HepG2 (cell line): ENCODE measurements around the gene HORMAD2. TPM values are rescaled to one million over a fixed set of nuclear protein-coding genes. Genes with fewer than 3 reads are reported as not detected.

Experiments
- ATAC-seq: fragments of 200-7000 bp; cut with Tn5 transposase; 3 replicates; pipeline ENCODE4 v1.9.1; 2020; ENCODE audit warnings: mild to moderate bottlenecking, moderate library complexity
- BruUV-seq: library from RNA; stranded (reverse); fragments of 400-500 nt; replicated peaks from 2 replicates; lab custom pipeline; 2021; lab: Mats Ljungman, UMichigan
- CTCF ChIA-PET: fragments of 300-600 bp; formaldehyde crosslinking; extraction: SDS; loops from one replicate; lab custom pipeline; 2021; ENCODE audit warnings: low total read pairs, inconsistent platforms, low intra/inter-chr PET ratio; lab: Yijun Ruan, JAX
- POLR2A ChIA-PET: fragments of 350-600 bp; sonication (Branson Sonifier 250); formaldehyde crosslinking; loops from one replicate; lab custom pipeline; 2020; ENCODE audit warnings: antibody characterized with exemption, inconsistent platforms; lab: Yijun Ruan, JAX
- DNase-seq: peaks from one replicate; pipeline ENCODE4 v3.0.0-alpha.2; 2015; ENCODE audit warnings: low spot score
- FAIRE-seq: peaks from 3 replicates; lab custom pipeline; 2011; peaks lifted over from hg19 to GRCh38; lab: Jason Lieb, UNC
- H2AFZ ChIP-seq: one replicate; pipeline ENCODE4 v1.6.1; 2011; ENCODE audit warnings: low read length, inconsistent platforms
- H3K27ac ChIP-seq: fragments of 300-600 bp; 3 replicates; pipeline ENCODE4 v1.8.0; 2011; ENCODE audit warnings: mixed run types, mild to moderate bottlenecking, mixed read lengths, low read length, inconsistent platforms; ENCODE audit not compliant: insufficient read depth; ENCODE audit errors: extremely low read length
- H3K27me3 ChIP-seq, 2 experiments: fragments of 200-600 bp in 1 of 2; 2 replicates in 1 of 2; 3 replicates in 1 of 2; pipeline versions ENCODE4 v1.6.0 to v1.8.0; 2011; ENCODE audit warnings: low read length in 2 of 2, mild to moderate bottlenecking in 2 of 2, moderate library complexity in 2 of 2, inconsistent platforms in 1 of 2; ENCODE audit not compliant: insufficient read depth in 2 of 2, control insufficient read depth in 1 of 2
- H3K36me3 ChIP-seq, 2 experiments: fragments of 200-600 bp in 1 of 2; replicated peaks in 1 of 2; 2 replicates in 1 of 2; 3 replicates in 1 of 2; pipeline versions ENCODE4 v1.5.1 to v1.8.0; 2011; ENCODE audit warnings: low read length in 2 of 2, inconsistent platforms in 1 of 2; ENCODE audit not compliant: insufficient read depth in 2 of 2, control insufficient read depth in 1 of 2
- H3K4me1 ChIP-seq: 2 replicates; pipeline ENCODE4 v1.5.1; 2012; ENCODE audit warnings: low read length, inconsistent platforms; ENCODE audit not compliant: insufficient read depth
- H3K4me2 ChIP-seq: 2 replicates; pipeline ENCODE4 v1.6.0; 2011; ENCODE audit warnings: low read depth, low read length, inconsistent platforms
- H3K4me3 ChIP-seq, 3 experiments: fragments of 200-600 bp in 1 of 3; sonication (generic), shearing (Covaris generic) in 1 of 3; replicated peaks in 1 of 3; 2 replicates each; pipeline ENCODE4 v1.5.1; 2011 to 2016; ENCODE audit warnings: low read length in 3 of 3, inconsistent platforms in 2 of 3, low read depth in 2 of 3, mild to moderate bottlenecking in 2 of 3, control low read depth in 1 of 3, mixed read lengths in 1 of 3; ENCODE audit not compliant: insufficient read depth in 1 of 3
- H3K79me2 ChIP-seq: one replicate; pipeline ENCODE4 v1.6.1; 2011; ENCODE audit warnings: low read length, inconsistent platforms; ENCODE audit not compliant: insufficient read depth
- H3K9ac ChIP-seq: 2 replicates; pipeline ENCODE4 v1.6.0; 2011; ENCODE audit warnings: mild to moderate bottlenecking, low read depth, low read length, inconsistent platforms; ENCODE audit not compliant: insufficient read depth
- H3K9me3 ChIP-seq: 2 replicates; pipeline ENCODE4 v1.5.1; 2012; ENCODE audit warnings: mild to moderate bottlenecking, low read length
- H4K20me1 ChIP-seq: 2 replicates; pipeline ENCODE4 v1.6.0; 2011; ENCODE audit warnings: inconsistent platforms, mild to moderate bottlenecking, low read length, moderate library complexity; ENCODE audit not compliant: insufficient read depth
- GLI4 ChIP-seq: sonication (generic); formaldehyde crosslinking; IDR thresholded peaks from 2 replicates; pipeline ENCODE4 v1.5.1; 2020; ENCODE audit warnings: missing genetic modification reagents, mild to moderate bottlenecking, moderate library complexity, borderline replicate concordance
- MXD4 ChIP-seq: IDR thresholded peaks from 2 replicates; pipeline ENCODE4 v1.6.1; 2016; ENCODE audit warnings: mild to moderate bottlenecking, missing biosample characterization, missing genetic modification reagents
- PREB ChIP-seq: sonication (generic); formaldehyde crosslinking; IDR thresholded peaks from 2 replicates; pipeline ENCODE4 v1.4.0; 2020; ENCODE audit warnings: missing genetic modification reagents
- SAFB2 ChIP-seq: sonication (generic); formaldehyde crosslinking; IDR thresholded peaks from 2 replicates; pipeline ENCODE4 v1.5.1; 2020; ENCODE audit warnings: missing genetic modification reagents, low read depth, mild to moderate bottlenecking, borderline replicate concordance
- SMAD1 ChIP-seq: sonication (generic); formaldehyde crosslinking; IDR thresholded peaks from 2 replicates; pipeline ENCODE4 v1.4.0; 2020; ENCODE audit warnings: missing genetic modification reagents, low read depth, mild to moderate bottlenecking, borderline replicate concordance
- ZNF33B ChIP-seq: sonication (generic); formaldehyde crosslinking; IDR thresholded peaks from 2 replicates; pipeline ENCODE4 v1.5.1; 2020; ENCODE audit warnings: mild to moderate bottlenecking, missing genetic modification reagents
- ZNF407 ChIP-seq: sonication (generic); formaldehyde crosslinking; IDR thresholded peaks from one replicate; pipeline ENCODE4 v1.5.1; 2020; ENCODE audit warnings: mild to moderate bottlenecking, missing genetic modification reagents; ENCODE audit errors: not compliant biosample characterization
- ZNF460 ChIP-seq: sonication (generic); formaldehyde crosslinking; IDR thresholded peaks from 2 replicates; pipeline ENCODE4 v1.5.1; 2020; ENCODE audit warnings: missing genetic modification reagents, mild to moderate bottlenecking, borderline replicate concordance
- WGBS: methylation state at CpG from one replicate; pipeline ENCODE4 v1.1.6; 2017; ENCODE audit warnings: low lambda C conversion rate; 5-methylcytosine and 5-hydroxymethylcytosine counted together
- in situ Hi-C: cut with HindIII; loops from 2 replicates; pipeline ENCODE4 v1.10.0; 2017; ENCODE audit warnings: low pct_unique_long_range_greater_than_20kb; ENCODE audit not compliant: extremely low pct_ligation_motif_present
- intact Hi-C: fragments of 100-400 bp; cut with micrococcal nuclease; formaldehyde crosslinking; loops from one replicate; pipeline ENCODE4 v1.10.0; 2022; ENCODE audit not compliant: unreplicated experiment
- polyA plus RNA-seq, 8 experiments: library from polyadenylated mRNA; depleted of rRNA in 3 of 8; stranded (reverse) in 7 of 8; unstranded in 1 of 8; fragments of >200 nt; fragmentation: Illumina TruSeq in 4 of 8; extraction: Trizol in 4 of 8; gene quantifications; 2 replicates each; pipeline versions ENCODE4 v1.2.1 to v1.2.3, GENCODE V29; 2011 to 2016; ENCODE audit warnings: low read depth in 4 of 8, missing spikeins in 1 of 8, mixed read lengths in 1 of 8; ENCODE audit not compliant: insufficient read depth in 1 of 8
- total RNA-seq, 5 experiments: library from RNA; depleted of rRNA; stranded (reverse); fragments of >200 nt; fragmentation: Illumina TruSeq; extraction: Trizol; gene quantifications; 2 replicates each; pipeline ENCODE4 v1.2.3, GENCODE V29; 2016; ENCODE audit warnings: low read depth in 1 of 5

The HORMAD2 gene
- total and polyA plus RNA-seq, 2 of the 13 experiments (the other 11 are each of a cell fraction or from before 2014, with no cell fraction given): not detected

- no TSS peak for BruUV-seq
- CTCF ChIA-PET: no interaction called here
- in situ Hi-C loops: no loop called here
- FAIRE-seq: no peak
- POLR2A ChIA-PET: no interaction called here
- TF ChIP-seq PREB (no peak), GLI4 (CRISPR knock-in tag) (no peak), ZNF460 (CRISPR knock-in tag) (no peak), ZNF33B (no peak), MXD4 (CRISPR knock-in tag) (no peak), SMAD1 (CRISPR knock-in tag) (no peak), ZNF407 (CRISPR knock-in tag) (no peak), SAFB2 (no peak)
- TF ChIP-seq, all 625 proteins: peak for 0
- Histone ChIP-seq H3K4me3 (no peak overlapping the region), H3K27ac (no peak overlapping the region), H3K36me3 (no peaks in the 10 kb centered on the region), H3K27me3 (peaks cover 0 to 1% of the 10 kb centered on the region in 2 experiments; a peak in 1 of 5 replicates), H3K9me3 (no peaks in the 10 kb centered on the region), H4K20me1 (no peaks in the 10 kb centered on the region), H3K4me1 (peaks cover 28% of the 10 kb centered on the region), H3K4me2 (no peak overlapping the region), H3K79me2 (no peaks in the 10 kb centered on the region), H2AFZ (no peak overlapping the region), H3K9ac (no peak overlapping the region)
- DNase-seq (no peak), ATAC-seq (no peak)
- intact Hi-C loops: no loop called here
- WGBS: 6% methylated on average over 2 of the region's 2 CpGs
These were observed 31.6 kb upstream of the HORMAD2 start for GRCh38 chr22:30048681-30049080.
